Sigmoid colon (tissue), 7 donors: ENCODE results near the gene CHRNA7. TPM values are rescaled to one million over a fixed set of nuclear protein-coding genes. Genes with fewer than 3 reads are reported as not detected.

Source experiments
- DNase-seq: peaks from one replicate; pipeline ENCODE4 v3.0.0-alpha.2; 2019
- H3K27ac ChIP-seq, 4 donors: fragments of 200-600 bp; sonication (generic); one replicate each; pipeline ENCODE4 v1.5.1; 2016 to 2019; ENCODE audit warnings: mild to moderate bottlenecking in 1 of 4
- H3K27me3 ChIP-seq, 3 donors: fragments of 200-600 bp; sonication (generic); one replicate each; pipeline ENCODE4 v1.5.1; 2019; ENCODE audit warnings: mild to moderate bottlenecking in 1 of 3
- H3K36me3 ChIP-seq, 4 donors: fragments of 200-600 bp; sonication (generic); one replicate each; pipeline ENCODE4 v1.5.1; 2016 to 2019
- H3K4me1 ChIP-seq, 4 donors: fragments of 200-600 bp; sonication (generic); one replicate each; pipeline ENCODE4 v1.5.1; 2017 to 2019
- H3K4me3 ChIP-seq, 4 donors: fragments of 200-600 bp; sonication (generic); one replicate each; pipeline ENCODE4 v1.5.1; 2017 to 2019; ENCODE audit warnings: mild to moderate bottlenecking in 2 of 4, moderate library complexity in 1 of 4
- H3K9me3 ChIP-seq, 4 donors: fragments of 200-600 bp in 3 of 4; sonication (generic) in 3 of 4; one replicate each; pipeline versions ENCODE4 v1.5.1 to v1.6.1; 2013 to 2019
- EP300 ChIP-seq, 4 donors: sonication (generic); formaldehyde crosslinking; IDR thresholded peaks; one replicate each; pipeline ENCODE4 v1.6.1; 2017; ENCODE audit warnings: antibody characterized with exemption in 4 of 4
- POLR2A ChIP-seq, 2 donors: fragments of 450-650 bp; IDR thresholded peaks; one replicate each; pipeline ENCODE4 v1.6.1; 2016; ENCODE audit warnings: antibody characterized with exemption in 2 of 2, mild to moderate bottlenecking in 2 of 2, moderate library complexity in 2 of 2
- POLR2AphosphoS5 ChIP-seq, 4 donors: sonication (generic); formaldehyde crosslinking; IDR thresholded peaks; one replicate each; pipeline ENCODE4 v1.6.1; 2017; ENCODE audit warnings: antibody characterized with exemption in 4 of 4
- WGBS, 2 donors: extraction: QIAGEN DNeasy Blood & Tissue Kit; methylation state at CpG; one replicate each; pipeline ENCODE4 v1.1.7; 2013; 5-methylcytosine and 5-hydroxymethylcytosine counted together
- intact Hi-C: fragments of 100-400 bp; cut with DNase I; formaldehyde crosslinking; loops from one replicate; pipeline ENCODE4 v1.15.1; 2023
- polyA plus RNA-seq, 3 donors: library from polyadenylated mRNA; stranded (reverse); fragments of 200-250 nt; gene quantifications; one replicate each; pipeline ENCODE4 v1.2.3, GENCODE V29; 2013
- total RNA-seq, 4 donors: library from RNA; depleted of rRNA; stranded (reverse); fragments of >200 nt; gene quantifications; one replicate each; pipeline ENCODE4 v1.1.0, GENCODE V29; 2016
- TF ChIP-seq, protein P1 (sequence below), 4 experiments: fragments of 450-650 bp in 3 of 4; fragments of 200-600 bp in 1 of 4; IDR thresholded peaks; one replicate each; pipeline ENCODE4 v1.5.1; 2016 to 2019; ENCODE audit warnings: antibody characterized with exemption in 4 of 4, mild to moderate bottlenecking in 3 of 4, moderate library complexity in 2 of 4
- donor health status: healthy with polysubstance abuse.
- donor health status: Bipolar disorder and iron deficiency.
- donor health status: healthy.

The CHRNA7 gene
- total and polyA plus RNA-seq, 7 donors, result 0.54 to 7.8 (median 1.4) TPM; not detected in 1

- Histone ChIP-seq H3K27me3 (no peaks in the 10 kb centered on the region), H3K9me3 (no peaks in the 10 kb centered on the region), H3K36me3 (no peaks in the 10 kb centered on the region), H3K4me1 (no peaks in the 10 kb centered on the region), H3K4me3 (no peak overlapping the region), H3K27ac (no peak overlapping the region)
- intact Hi-C loops, result no loop called here
- TF ChIP-seq POLR2AphosphoS5 (IDR thresholded peaks at IDR 0.05) (no peak), POLR2A (IDR thresholded peaks at IDR 0.05) (no peak)
- TF ChIP-seq, protein P1, sequence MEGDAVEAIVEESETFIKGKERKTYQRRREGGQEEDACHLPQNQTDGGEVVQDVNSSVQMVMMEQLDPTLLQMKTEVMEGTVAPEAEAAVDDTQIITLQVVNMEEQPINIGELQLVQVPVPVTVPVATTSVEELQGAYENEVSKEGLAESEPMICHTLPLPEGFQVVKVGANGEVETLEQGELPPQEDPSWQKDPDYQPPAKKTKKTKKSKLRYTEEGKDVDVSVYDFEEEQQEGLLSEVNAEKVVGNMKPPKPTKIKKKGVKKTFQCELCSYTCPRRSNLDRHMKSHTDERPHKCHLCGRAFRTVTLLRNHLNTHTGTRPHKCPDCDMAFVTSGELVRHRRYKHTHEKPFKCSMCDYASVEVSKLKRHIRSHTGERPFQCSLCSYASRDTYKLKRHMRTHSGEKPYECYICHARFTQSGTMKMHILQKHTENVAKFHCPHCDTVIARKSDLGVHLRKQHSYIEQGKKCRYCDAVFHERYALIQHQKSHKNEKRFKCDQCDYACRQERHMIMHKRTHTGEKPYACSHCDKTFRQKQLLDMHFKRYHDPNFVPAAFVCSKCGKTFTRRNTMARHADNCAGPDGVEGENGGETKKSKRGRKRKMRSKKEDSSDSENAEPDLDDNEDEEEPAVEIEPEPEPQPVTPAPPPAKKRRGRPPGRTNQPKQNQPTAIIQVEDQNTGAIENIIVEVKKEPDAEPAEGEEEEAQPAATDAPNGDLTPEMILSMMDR (IDR thresholded peaks at IDR 0.05), result no peak
- DNase-seq, result no peak
- WGBS, 2 donors, result 82 to 87% methylated on average over 10 of the region's 10 CpGs
Measured at GRCh38 chr15:32099956-32100684, 69.8 kb downstream of the CHRNA7 start.

GRCh38 chr15:32104061-32104995 is 74.0 kb downstream of the CHRNA7 start:
- no peak for TF ChIP-seq POLR2AphosphoS5 (IDR thresholded peaks at IDR 0.05)
- no peak for TF ChIP-seq EP300 (IDR thresholded peaks at IDR 0.05)
- TF ChIP-seq, protein P1 (IDR thresholded peaks at IDR 0.05), result no peak
- TF ChIP-seq POLR2A (IDR thresholded peaks at IDR 0.05), result no peak
- no peaks in the 10 kb centered on the region for H3K36me3 ChIP-seq
- H3K9me3 ChIP-seq, result no peaks in the 10 kb centered on the region
- DNase-seq, result no peak
- H3K4me3 ChIP-seq, result no peak overlapping the region
- H3K27ac ChIP-seq, result no peak overlapping the region
- H3K27me3 ChIP-seq, result no peaks in the 10 kb centered on the region
- no peaks in the 10 kb centered on the region for H3K4me1 ChIP-seq
- 74 to 75% methylated on average over 18 of the region's 18 CpGs for WGBS, 2 donors
- intact Hi-C loops, result no loop called here

DNA sequence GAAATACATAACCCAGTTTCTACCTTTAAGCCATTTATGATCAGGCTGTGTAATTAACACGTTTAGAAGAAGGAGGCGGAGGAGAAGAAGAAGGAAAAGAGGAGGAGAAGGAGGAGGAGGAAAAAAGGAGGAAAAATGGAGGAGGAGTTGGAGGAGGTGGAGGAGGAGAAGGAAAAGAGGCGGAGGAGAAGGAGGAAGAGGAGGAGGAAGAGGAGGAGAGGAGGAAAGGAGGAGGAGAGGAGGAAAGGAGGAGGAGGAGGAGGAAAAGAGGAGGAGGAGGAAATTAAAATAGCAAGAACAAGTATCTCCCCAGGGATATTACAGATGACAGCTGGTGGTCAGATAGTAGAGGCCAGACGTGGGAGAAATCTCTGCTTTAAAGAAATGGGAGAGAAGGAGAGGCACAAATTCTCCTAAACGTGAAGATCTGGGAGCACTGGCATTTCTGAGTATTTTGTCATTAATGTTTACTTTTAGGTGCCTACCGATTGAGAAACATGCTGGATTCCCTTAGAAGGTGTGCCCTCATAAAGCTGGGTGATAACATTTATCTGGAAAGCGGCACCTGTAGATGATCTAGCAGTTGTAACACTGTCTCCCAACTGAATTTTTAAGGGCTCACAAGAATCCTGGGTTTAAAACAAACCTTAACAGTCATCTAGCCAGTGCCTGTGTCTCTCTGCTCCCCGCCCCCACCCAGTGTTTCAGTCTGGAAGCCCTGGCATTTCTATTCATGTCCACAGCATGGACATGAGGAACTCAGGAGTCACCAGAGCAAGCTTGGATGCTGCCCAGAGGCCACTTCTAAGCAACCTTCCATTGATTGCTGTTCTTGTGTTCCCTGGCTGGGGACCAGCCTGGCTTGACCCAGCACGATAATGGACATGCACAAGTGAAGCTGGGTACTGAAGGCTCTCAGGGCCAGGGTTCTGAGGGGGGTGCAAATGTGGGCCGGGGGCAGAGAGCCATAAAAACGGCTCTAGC is 75.2 kb downstream of the CHRNA7 start:
- intact Hi-C loops, result no loop called here
- no peak for DNase-seq
- Histone ChIP-seq H3K9me3 (no peaks in the 10 kb centered on the region), H3K27me3 (no peaks in the 10 kb centered on the region), H3K4me1 (no peaks in the 10 kb centered on the region), H3K27ac (no peak overlapping the region), H3K36me3 (no peaks in the 10 kb centered on the region), H3K4me3 (no peak overlapping the region)
- WGBS, 2 donors, result 34 to 59% methylated on average over 11 of the region's 11 CpGs
- TF ChIP-seq POLR2AphosphoS5 (IDR thresholded peaks at IDR 0.05) (no peak), POLR2A (IDR thresholded peaks at IDR 0.05) (no peak), EP300 (IDR thresholded peaks at IDR 0.05) (no peak)
- TF ChIP-seq, protein P1 (IDR thresholded peaks at IDR 0.05), result no peak
